ENCODE data around the gene ZBTB42. TPM values are rescaled to one million over a fixed set of nuclear protein-coding genes. Genes with fewer than 3 reads are reported as not detected.

The ZBTB42 gene
- total RNA-seq, 1 experiment from 2014 or later: 16.5 TPM

DNA sequence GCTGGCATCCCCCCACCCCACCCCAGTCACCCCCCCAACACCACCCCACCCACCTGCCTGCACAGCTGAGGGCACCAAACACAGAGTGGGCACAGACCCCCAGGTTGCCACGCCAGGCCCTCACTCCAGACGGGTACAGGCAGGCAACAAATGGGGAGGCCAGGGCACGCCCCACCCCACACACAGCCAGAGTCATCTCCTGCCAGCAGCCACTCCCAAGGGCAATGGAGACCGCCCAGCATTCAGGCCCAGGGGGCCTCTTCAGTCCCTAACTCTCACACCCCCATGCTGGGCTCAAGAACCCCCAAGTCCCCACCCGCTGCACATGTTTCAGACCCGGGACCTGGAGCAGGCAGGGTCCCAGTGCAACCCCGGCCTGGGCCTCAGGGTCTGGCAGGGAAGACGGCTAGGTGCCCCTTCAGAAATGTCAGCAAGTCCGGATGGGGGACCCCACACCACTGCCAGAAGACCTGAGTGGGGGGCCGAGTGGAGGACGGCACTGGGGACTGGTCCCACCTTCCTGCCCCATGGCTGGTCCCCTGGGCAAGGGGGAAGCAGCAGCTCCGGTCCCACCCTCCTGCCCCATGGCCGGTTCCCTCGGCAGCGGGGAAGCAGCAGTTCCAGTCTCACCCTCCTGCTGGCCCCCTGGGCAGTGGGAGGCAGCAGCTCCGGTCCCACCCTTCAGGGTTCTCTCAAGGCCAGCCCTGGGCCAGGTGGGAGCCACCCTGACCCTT, 17.2 kb upstream of the ZBTB42 start:
- no peak overlapping the region for H3K4me3 ChIP-seq (ENCODE audit: low read depth in 2 of 2, low read length in 2 of 2)
- ChIA-PET POLR2A (no interaction called here), CTCF (interaction anchor here (0.6 kb wide), 1 partner anchor 8 kb away, joined by 3 read pairs; no protein-coding TSS in a partner anchor)
- no peak for DNase-seq (ENCODE audit: low read depth, low spot score)
- no peaks in the 10 kb centered on the region for H3K9me3 ChIP-seq (ENCODE audit: control insufficient read depth, insufficient read depth, low read depth, low read length)
- BruUV-seq (replicated peaks): no TSS peak
- ATAC-seq: no peak
- no peaks in the 10 kb centered on the region for H3K27me3 ChIP-seq (ENCODE audit: control insufficient read depth, insufficient read depth, low read length)
- no peaks in the 10 kb centered on the region for H3K36me3 ChIP-seq (ENCODE audit: control insufficient read depth, insufficient read depth, low read length)
- H3K27ac ChIP-seq (ENCODE audit: low read length): no peak overlapping the region
- in situ Hi-C loops (cut with HindIII; ENCODE audit: low pct_unique_long_range_greater_than_20kb, low sequenced_read_pairs) (no loop called here), intact Hi-C loops (cut with micrococcal nuclease; ENCODE audit: unreplicated experiment) (no loop called here)
- TF ChIP-seq SIN3A (IDR thresholded peaks at IDR 0.05; ENCODE audit: borderline replicate concordance, insufficient read depth, low read depth, low read length) (no peak), POLR2AphosphoS5 (IDR thresholded peaks at IDR 0.05; ENCODE audit: low read depth, low read length) (no peak), TCF7L2 (IDR thresholded peaks at IDR 0.05; ENCODE audit: low read depth, low read length) (no peak)
- TF ChIP-seq, protein P1, sequence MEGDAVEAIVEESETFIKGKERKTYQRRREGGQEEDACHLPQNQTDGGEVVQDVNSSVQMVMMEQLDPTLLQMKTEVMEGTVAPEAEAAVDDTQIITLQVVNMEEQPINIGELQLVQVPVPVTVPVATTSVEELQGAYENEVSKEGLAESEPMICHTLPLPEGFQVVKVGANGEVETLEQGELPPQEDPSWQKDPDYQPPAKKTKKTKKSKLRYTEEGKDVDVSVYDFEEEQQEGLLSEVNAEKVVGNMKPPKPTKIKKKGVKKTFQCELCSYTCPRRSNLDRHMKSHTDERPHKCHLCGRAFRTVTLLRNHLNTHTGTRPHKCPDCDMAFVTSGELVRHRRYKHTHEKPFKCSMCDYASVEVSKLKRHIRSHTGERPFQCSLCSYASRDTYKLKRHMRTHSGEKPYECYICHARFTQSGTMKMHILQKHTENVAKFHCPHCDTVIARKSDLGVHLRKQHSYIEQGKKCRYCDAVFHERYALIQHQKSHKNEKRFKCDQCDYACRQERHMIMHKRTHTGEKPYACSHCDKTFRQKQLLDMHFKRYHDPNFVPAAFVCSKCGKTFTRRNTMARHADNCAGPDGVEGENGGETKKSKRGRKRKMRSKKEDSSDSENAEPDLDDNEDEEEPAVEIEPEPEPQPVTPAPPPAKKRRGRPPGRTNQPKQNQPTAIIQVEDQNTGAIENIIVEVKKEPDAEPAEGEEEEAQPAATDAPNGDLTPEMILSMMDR (IDR thresholded peaks at IDR 0.05): no peak
- TF ChIP-seq, protein P2, sequence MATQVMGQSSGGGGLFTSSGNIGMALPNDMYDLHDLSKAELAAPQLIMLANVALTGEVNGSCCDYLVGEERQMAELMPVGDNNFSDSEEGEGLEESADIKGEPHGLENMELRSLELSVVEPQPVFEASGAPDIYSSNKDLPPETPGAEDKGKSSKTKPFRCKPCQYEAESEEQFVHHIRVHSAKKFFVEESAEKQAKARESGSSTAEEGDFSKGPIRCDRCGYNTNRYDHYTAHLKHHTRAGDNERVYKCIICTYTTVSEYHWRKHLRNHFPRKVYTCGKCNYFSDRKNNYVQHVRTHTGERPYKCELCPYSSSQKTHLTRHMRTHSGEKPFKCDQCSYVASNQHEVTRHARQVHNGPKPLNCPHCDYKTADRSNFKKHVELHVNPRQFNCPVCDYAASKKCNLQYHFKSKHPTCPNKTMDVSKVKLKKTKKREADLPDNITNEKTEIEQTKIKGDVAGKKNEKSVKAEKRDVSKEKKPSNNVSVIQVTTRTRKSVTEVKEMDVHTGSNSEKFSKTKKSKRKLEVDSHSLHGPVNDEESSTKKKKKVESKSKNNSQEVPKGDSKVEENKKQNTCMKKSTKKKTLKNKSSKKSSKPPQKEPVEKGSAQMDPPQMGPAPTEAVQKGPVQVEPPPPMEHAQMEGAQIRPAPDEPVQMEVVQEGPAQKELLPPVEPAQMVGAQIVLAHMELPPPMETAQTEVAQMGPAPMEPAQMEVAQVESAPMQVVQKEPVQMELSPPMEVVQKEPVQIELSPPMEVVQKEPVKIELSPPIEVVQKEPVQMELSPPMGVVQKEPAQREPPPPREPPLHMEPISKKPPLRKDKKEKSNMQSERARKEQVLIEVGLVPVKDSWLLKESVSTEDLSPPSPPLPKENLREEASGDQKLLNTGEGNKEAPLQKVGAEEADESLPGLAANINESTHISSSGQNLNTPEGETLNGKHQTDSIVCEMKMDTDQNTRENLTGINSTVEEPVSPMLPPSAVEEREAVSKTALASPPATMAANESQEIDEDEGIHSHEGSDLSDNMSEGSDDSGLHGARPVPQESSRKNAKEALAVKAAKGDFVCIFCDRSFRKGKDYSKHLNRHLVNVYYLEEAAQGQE (IDR thresholded peaks at IDR 0.05; ENCODE audit: insufficient read depth in 1 of 2, low read depth in 2 of 2, low read length in 1 of 2): no peak
- H3K4me1 ChIP-seq (ENCODE audit: control insufficient read depth, insufficient read depth, low read length): 0 out of 2 replicates have a peak, but pooled peaks cover 6% of the 10 kb centered on the region

DNA sequence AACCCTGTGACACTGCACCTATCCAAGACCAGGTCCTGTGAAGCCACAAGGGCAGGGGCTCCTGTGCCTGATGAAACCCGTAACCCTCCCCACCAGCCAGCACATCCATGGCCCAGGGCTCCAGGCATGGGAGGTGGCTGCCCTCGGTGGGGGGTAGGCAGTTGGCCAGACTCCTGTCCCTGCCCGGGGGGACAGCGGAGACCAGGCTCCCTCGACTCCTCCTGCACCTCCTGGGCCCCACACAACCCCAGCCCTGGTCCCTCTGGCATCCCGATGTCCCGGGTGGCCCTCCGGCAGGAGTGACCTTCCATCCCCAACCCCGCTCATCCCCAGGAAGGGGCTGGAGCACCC, 16.7 kb upstream of the ZBTB42 start:
- Histone ChIP-seq H3K4me1 (ENCODE audit: control insufficient read depth, insufficient read depth, low read length) (0 out of 2 replicates have a peak, but pooled peaks cover 6% of the 10 kb centered on the region), H3K36me3 (ENCODE audit: control insufficient read depth, insufficient read depth, low read length) (no peaks in the 10 kb centered on the region), H3K27ac (ENCODE audit: low read length) (no peak overlapping the region), H3K4me3 (ENCODE audit: low read depth in 2 of 2, low read length in 2 of 2) (no peak overlapping the region), H3K9me3 (ENCODE audit: control insufficient read depth, insufficient read depth, low read depth, low read length) (no peaks in the 10 kb centered on the region), H3K27me3 (ENCODE audit: control insufficient read depth, insufficient read depth, low read length) (no peaks in the 10 kb centered on the region)
- no TSS peak for BruUV-seq (replicated peaks)
- no peak for DNase-seq (ENCODE audit: low read depth, low spot score)
- in situ Hi-C loops (cut with HindIII; ENCODE audit: low pct_unique_long_range_greater_than_20kb, low sequenced_read_pairs) (no loop called here), intact Hi-C loops (cut with micrococcal nuclease; ENCODE audit: unreplicated experiment) (no loop called here)
- no peak for ATAC-seq
- TF ChIP-seq, protein P1 (IDR thresholded peaks at IDR 0.05): no peak
- TF ChIP-seq SIN3A (IDR thresholded peaks at IDR 0.05; ENCODE audit: borderline replicate concordance, insufficient read depth, low read depth, low read length) (no peak), TCF7L2 (IDR thresholded peaks at IDR 0.05; ENCODE audit: low read depth, low read length) (no peak), POLR2AphosphoS5 (IDR thresholded peaks at IDR 0.05; ENCODE audit: low read depth, low read length) (no peak)
- TF ChIP-seq, protein P2 (IDR thresholded peaks at IDR 0.05; ENCODE audit: insufficient read depth in 1 of 2, low read depth in 2 of 2, low read length in 1 of 2): no peak
- ChIA-PET CTCF (no interaction called here), POLR2A (no interaction called here)
